ENCODE measurements around the gene CNKSR1. TPM values are rescaled to one million over a fixed set of nuclear protein-coding genes. Genes with fewer than 3 reads are reported as not detected.
A peak's percentile ranks its signal among the peaks of the same experiment; 100 is the strongest.

The CNKSR1 gene
- total and polyA plus RNA-seq, 2 of the 4 experiments (the other 2 are of a cell fraction) = 0.43 TPM; not detected in 1

GRCh38 chr1:26168410-26169197 lies 8.7 kb upstream of the CNKSR1 start, which contains the start of gene C1orf232:
Gene C1orf232, minus strand, starts transcription at chr1:26168963. Its CDS starts 464 bp downstream, at chr1:26168499.
- Histone ChIP-seq H2BK20ac (ENCODE audit: low read depth, low read length) (no peak within 1 kb of the TSS), H4K5ac (ENCODE audit: low read depth, low read length) (peak within 1 kb of the TSS; percentile 59; the same call in 1 of the 2 replicates), H3K4me3 (ENCODE audit: insufficient read depth, low read depth, low read length) (peak within 1 kb of the TSS; percentile 84), H3K27ac (ENCODE audit: insufficient read depth, low read length) (peak within 1 kb of the TSS; percentile 66; the same call in 1 of the 2 replicates), H2AFZ (replicated peaks; ENCODE audit: low read length, poor library complexity) (peak within 1 kb of the TSS; percentile 97), H3K56ac (ENCODE audit: extremely low read depth, insufficient read depth, low read length) (no peak within 1 kb of the TSS), H2AK5ac (ENCODE audit: low read depth, low read length) (no peak within 1 kb of the TSS), H2BK5ac (ENCODE audit: low read depth, low read length, poor library complexity, severe bottlenecking) (peak within 1 kb of the TSS; percentile 10), H3K36me3 (ENCODE audit: control insufficient read depth, insufficient read depth, low read length) (0 out of 2 replicates have a peak, but pooled peaks cover 2% of the 10 kb centered on the region), H2AK9ac (replicated peaks; ENCODE audit: low read depth, low read length, poor library complexity) (peak within 1 kb of the TSS; percentile 95), H3K9ac (ENCODE audit: low read depth, low read length) (peak within 1 kb of the TSS; percentile 89), H3K23ac (ENCODE audit: low read depth, low read length) (no peak within 1 kb of the TSS), H3K4me1 (ENCODE audit: control insufficient read depth, insufficient read depth, low read length) (peaks cover 5% of the 10 kb centered on the region; the same call in 1 of the 2 replicates), H3K14ac (replicated peaks; ENCODE audit: low read depth, low read length) (peak within 1 kb of the TSS; percentile 85; the same call in 1 of the 2 replicates), H2BK120ac (ENCODE audit: low read depth, low read length) (no peak within 1 kb of the TSS), H4K8ac (ENCODE audit: low read depth in 2 of 2, low read length in 2 of 2) (peak within 1 kb of the TSS in 1 of 2 experiments; percentile 91; a peak in 3 of 4 replicates), H4K20me1 (ENCODE audit: insufficient read depth, low read length) (no peaks in the 10 kb centered on the region), H2BK15ac (ENCODE audit: low read depth, low read length) (no peak within 1 kb of the TSS), H3K18ac (ENCODE audit: low read depth, low read length) (no peak within 1 kb of the TSS), H3K9me3 (ENCODE audit: control insufficient read depth, insufficient read depth, low read length) (no peaks in the 10 kb centered on the region), H4K91ac (ENCODE audit: insufficient read depth, low read depth, low read length) (peak within 1 kb of the TSS; percentile 71), H3K9me1 (ENCODE audit: insufficient read depth, low read length) (peaks cover 6% of the 10 kb centered on the region; the same call in 1 of the 2 replicates), H3K79me1 (ENCODE audit: low read depth in 1 of 2, low read length in 2 of 2) (peaks cover 4 to 19% of the 10 kb centered on the region in 2 experiments), H3K4ac (ENCODE audit: low read depth, low read length) (peak within 1 kb of the TSS; percentile 78), H3K4me2 (ENCODE audit: low read depth, low read length) (peak within 1 kb of the TSS; percentile 91), H3K27me3 (ENCODE audit: control insufficient read depth, insufficient read depth, low read length) (peaks cover 8% of the 10 kb centered on the region; the same call in 1 of the 2 replicates)
- DNase-seq (no peak), ATAC-seq (ENCODE audit: low read depth) (no peak)
- BruUV-seq (replicated peaks) = no TSS peak
- TF ChIP-seq, protein P1, sequence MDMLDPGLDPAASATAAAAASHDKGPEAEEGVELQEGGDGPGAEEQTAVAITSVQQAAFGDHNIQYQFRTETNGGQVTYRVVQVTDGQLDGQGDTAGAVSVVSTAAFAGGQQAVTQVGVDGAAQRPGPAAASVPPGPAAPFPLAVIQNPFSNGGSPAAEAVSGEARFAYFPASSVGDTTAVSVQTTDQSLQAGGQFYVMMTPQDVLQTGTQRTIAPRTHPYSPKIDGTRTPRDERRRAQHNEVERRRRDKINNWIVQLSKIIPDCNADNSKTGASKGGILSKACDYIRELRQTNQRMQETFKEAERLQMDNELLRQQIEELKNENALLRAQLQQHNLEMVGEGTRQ (IDR thresholded peaks at IDR 0.05; ENCODE audit: low read depth, low read length) = no peak
- TF ChIP-seq BHLHE40 (IDR thresholded peaks at IDR 0.05; ENCODE audit: low read depth, low read length) (no peak), CHD1 (IDR thresholded peaks at IDR 0.05; ENCODE audit: low read depth, low read length) (no peak), FOS (IDR thresholded peaks at IDR 0.05; ENCODE audit: low read depth, low read length) (no peak), ELK1 (IDR thresholded peaks at IDR 0.05; ENCODE audit: borderline replicate concordance, low read depth, low read length) (no peak), SMC3 (IDR thresholded peaks at IDR 0.05; ENCODE audit: low read depth, low read length) (no peak), MAZ (IDR thresholded peaks at IDR 0.05; ENCODE audit: borderline replicate concordance, low read depth, low read length) (no peak), MAFK (IDR thresholded peaks at IDR 0.05; ENCODE audit: low read depth, low read length) (no peak), CEBPB (IDR thresholded peaks at IDR 0.05; ENCODE audit: low read depth, low read length) (no peak)
- ChIA-PET CTCF (interaction anchor here (1.8 kb wide), 2 partner anchors 13 to 66 kb away, joined by 6 to 8 read pairs; partner anchors contain the start of gene CEP85), POLR2A (ENCODE audit: unreplicated experiment) (no interaction called here)
- in situ Hi-C loops (cut with MboI; ENCODE audit: low sequenced_read_pairs) = no loop called here
- WGBS, 2 experiments (ENCODE audit: extremely low coverage in 2 of 2, insufficient read length in 1 of 2) = 70% methylated on average over 2 of the region's 5 CpGs; no CpG with 5 or more reads in 1 of the 2 experiments
- dilution Hi-C loops (cut with HindIII; ENCODE audit: low sequenced_read_pairs, unreplicated experiment) = no loop called here
- intact Hi-C loops (cut with micrococcal nuclease) = loop anchor here (1.0 to 5.0 kb wide), 3 partner anchors 64 to 223 kb away; partner anchors contain the start of gene CEP85

Measured in IMR-90 (cell line).